GM12874 (cell line): Measurements from ENCODE around the gene OPCML.

Experiments
- TF ChIP-seq, protein P1 (sequence below): IDR thresholded peaks from 2 replicates; pipeline ENCODE4 v1.5.1; 2011; ENCODE audit warnings: low read depth, mild to moderate bottlenecking, control low read depth, low read length, moderate library complexity; ENCODE audit not compliant: insufficient read depth

Gene OPCML

DNA sequence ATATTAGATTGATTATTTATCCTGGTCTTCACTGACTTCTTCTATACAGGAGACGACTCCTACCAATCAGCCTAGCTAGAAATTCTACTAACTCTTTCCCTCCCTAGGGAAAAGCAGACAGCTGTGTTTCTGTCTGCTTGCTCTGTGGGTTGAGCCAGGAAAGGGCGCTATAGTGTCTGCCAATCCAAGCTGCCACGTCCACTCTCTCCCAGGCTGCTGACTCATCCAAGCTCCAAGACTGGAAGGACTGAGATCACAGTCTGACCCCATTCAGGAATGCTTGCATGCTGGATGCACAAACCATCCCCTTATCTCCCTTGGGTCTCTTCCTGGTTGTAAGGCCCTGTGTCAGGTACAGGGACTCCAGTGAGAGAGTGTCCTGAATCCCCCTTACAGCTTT, 955.6 kb downstream of the OPCML start:
- TF ChIP-seq, protein P1, sequence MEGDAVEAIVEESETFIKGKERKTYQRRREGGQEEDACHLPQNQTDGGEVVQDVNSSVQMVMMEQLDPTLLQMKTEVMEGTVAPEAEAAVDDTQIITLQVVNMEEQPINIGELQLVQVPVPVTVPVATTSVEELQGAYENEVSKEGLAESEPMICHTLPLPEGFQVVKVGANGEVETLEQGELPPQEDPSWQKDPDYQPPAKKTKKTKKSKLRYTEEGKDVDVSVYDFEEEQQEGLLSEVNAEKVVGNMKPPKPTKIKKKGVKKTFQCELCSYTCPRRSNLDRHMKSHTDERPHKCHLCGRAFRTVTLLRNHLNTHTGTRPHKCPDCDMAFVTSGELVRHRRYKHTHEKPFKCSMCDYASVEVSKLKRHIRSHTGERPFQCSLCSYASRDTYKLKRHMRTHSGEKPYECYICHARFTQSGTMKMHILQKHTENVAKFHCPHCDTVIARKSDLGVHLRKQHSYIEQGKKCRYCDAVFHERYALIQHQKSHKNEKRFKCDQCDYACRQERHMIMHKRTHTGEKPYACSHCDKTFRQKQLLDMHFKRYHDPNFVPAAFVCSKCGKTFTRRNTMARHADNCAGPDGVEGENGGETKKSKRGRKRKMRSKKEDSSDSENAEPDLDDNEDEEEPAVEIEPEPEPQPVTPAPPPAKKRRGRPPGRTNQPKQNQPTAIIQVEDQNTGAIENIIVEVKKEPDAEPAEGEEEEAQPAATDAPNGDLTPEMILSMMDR: no peak

DNA sequence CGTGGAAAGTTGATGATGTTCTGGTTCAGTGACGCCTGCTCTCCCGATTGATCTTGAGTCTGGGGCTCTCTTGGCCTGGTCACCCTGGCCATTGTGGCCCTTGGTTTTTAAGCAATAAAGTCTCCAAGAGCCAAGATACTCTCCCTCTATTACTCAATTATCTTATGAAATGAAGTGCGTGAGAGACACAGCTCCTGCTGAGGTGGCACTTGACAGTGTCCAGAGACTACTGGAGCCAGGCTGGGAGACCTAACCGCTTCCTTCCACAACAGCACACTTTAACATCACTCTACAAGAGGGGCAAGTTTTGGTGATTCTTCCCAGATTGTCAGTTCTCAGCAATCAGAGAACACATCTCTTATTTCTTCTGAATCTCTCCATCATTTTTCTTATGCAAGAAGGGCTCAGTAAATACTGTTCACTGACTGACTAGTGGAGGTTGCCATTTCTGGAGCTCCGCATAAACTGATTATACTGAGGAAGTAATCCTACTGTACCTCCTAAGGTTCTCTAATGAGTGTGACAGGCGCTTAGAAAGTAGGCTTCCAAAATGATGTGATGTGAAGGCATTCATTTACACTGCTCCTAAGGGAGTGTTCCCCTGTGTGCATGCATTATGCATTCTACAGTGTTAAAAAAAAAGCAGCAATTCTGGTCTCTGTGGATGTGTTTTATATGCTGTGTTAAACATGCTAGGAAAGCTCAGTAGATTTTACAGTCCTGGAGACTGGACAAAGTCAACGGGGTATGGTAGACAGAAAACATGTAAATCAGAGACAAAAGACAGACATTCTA, 968.0 kb downstream of the OPCML start:
- TF ChIP-seq, protein P1: no peak

DNA sequence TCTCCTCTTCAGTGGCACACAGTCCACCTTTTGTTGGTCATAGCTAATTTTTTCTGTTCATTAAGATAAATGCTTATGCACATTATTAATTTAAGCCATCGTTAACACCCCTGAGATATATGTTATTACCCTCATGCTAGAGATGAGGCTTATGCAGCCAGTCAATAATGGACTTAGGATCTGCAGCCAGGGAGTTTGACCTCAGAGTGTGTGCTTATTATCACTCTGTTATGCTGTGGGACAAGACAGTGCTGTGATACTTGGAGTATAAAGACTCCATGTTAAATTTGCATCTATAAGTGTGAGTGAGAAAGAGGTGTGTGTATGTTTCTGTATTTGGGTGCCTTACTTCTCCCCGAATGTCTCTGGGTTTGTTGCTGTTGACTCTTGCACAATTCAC, 969.3 kb downstream of the OPCML start:
- TF ChIP-seq, protein P1: no peak

DNA sequence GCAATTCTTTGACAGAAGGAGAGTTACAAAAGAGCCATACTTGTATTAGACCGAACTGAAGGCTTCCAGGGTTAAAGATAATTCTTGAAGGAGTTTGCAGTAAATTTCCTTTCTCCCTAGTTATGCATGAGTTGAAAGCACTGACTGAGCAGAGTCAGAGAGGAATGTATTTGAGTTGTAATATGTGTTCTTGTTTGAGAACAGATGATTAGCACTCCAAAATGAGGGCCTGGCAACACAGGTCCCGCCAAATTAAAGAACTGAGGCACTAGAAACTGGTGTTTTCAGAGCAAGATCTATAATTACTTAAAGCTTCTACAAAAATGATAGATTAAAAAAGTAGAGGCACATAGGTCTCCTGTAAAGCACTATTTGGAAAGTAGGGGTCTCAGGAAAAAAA, 970.4 kb downstream of the OPCML start:
- TF ChIP-seq, protein P1: no peak

DNA sequence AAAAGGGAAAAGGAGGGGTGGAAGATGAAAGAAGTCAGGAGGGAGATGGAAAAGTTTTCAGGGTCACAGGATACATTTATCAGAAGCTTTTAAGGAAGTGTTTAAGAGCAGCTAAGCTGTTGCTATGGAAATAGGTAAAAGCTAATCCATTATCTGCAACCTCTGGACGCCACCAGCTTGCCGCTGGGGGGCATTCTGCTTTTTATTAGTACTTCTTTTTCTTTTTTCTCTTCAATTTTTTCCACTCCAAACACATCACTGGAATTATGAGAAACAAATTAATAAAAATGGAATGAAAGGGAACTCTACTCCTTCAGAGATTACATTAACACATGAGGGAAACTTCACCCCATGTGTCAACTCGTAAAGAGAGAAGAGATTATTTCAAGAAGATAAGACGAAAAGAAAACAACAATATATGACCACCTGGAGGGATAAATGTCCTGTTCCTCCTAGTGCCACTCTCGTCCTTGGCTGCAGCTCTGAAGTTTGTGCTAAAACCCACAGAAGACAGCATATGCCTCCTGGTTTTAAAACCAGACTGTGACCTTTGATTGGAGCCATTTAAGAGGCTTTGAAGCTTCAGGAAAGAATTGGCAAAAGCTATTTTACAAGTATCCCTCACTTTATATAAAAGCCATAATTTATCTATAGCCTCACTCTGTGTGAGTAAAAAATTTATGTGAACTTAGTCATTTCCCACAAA, 972.8 kb downstream of the OPCML start:
- TF ChIP-seq, protein P1: no peak

DNA sequence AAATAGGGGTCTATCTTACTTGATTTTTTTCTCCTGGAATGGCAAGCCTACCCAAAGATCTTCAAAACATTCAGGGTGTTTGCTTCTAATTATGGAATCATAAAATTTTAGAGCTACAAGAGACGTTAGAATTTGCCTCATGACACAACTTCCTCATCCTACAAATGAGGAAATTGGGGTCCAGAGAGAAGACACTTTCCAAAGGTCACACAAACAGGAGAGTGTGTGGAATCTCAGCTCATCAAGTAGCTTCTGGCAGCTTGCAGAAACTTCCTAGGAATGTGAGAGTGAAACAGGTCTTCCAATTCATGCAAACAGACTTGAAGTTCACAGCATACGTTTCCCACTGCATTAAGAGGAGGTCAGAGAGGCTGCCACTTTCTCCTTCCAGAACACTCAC, 976.0 kb downstream of the OPCML start:
- TF ChIP-seq, protein P1: no peak

DNA sequence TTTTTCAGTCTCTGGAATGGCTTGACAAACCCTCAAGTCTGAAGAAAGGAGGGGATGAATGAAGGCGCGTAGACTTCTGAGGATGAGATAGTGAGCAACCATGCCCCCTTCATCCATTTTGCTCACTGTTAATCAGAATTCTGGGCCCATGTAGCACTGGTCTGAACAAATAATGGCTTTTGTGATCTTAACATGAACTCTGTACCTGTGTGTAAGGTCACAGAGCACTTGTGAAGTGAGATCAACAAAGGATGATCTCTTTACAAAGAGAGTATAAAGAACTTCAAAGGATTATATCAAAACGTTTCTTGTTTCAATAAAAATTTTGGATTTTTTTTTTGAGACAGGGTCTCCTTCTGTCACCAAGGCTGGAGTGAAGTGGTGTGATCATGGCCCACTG, 976.7 kb downstream of the OPCML start:
- TF ChIP-seq, protein P1: no peak
